A549 (cell line): ENCODE data around the gene ARMC10.

Source experiments
- CEBPB ChIP-seq, 2 experiments: fragments of >200 bp in 1 of 2; sonication (Bioruptor Twin) in 1 of 2; formaldehyde crosslinking in 1 of 2; IDR thresholded peaks; 2 replicates each; pipeline ENCODE4 v1.6.1; 2012 to 2016
- CHD4 ChIP-seq: fragments of 200-600 bp; sonication (generic); IDR thresholded peaks from 2 replicates; pipeline ENCODE4 v1.6.1; 2016; ENCODE audit warnings: antibody characterized with exemption, mild to moderate bottlenecking, borderline replicate concordance
- ESRRA ChIP-seq: fragments of 150-350 bp; IDR thresholded peaks from 2 replicates; pipeline ENCODE4 v1.6.1; 2014; ENCODE audit warnings: mild to moderate bottlenecking, low read length, borderline replicate concordance
- FOSL2 ChIP-seq, 2 experiments: fragments of 450-650 bp in 1 of 2; fragments of >200 bp in 1 of 2; sonication (Bioruptor Twin) in 1 of 2; formaldehyde crosslinking; IDR thresholded peaks; 2 replicates each; pipeline versions ENCODE4 v1.5.0 to v1.6.1; 2016 to 2020; ENCODE audit warnings: mild to moderate bottlenecking in 1 of 2, moderate library complexity in 1 of 2
- HOXA7 ChIP-seq: fragments of 250-450 bp; sonication (Bioruptor Pico); IDR thresholded peaks from 2 replicates; pipeline ENCODE4 v1.5.0; 2020; ENCODE audit warnings: mild to moderate bottlenecking, moderate library complexity
- JUNB ChIP-seq: fragments of >200 bp; sonication (Bioruptor Twin); formaldehyde crosslinking; IDR thresholded peaks from 2 replicates; pipeline ENCODE4 v1.6.1; 2016
- MAFK ChIP-seq: fragments of 450-650 bp; IDR thresholded peaks from 2 replicates; pipeline ENCODE4 v1.6.1; 2014; ENCODE audit not compliant: partially characterized antibody
- PHF8 ChIP-seq: fragments of 200-600 bp; sonication (generic); IDR thresholded peaks from 2 replicates; pipeline ENCODE4 v1.6.1; 2016; ENCODE audit warnings: low read depth, mild to moderate bottlenecking, antibody characterized with exemption, moderate library complexity, borderline replicate concordance
- POLR2AphosphoS2 ChIP-seq: conservative IDR thresholded peaks from 2 replicates; pipeline ENCODE4 v1.6.1; 2012; ENCODE audit warnings: low read length, improper control_type of control experiment, inconsistent platforms
- RFX5 ChIP-seq: fragments of 450-650 bp; IDR thresholded peaks from 2 replicates; pipeline ENCODE4 v1.7.1; 2014; ENCODE audit warnings: antibody characterized with exemption, mild to moderate bottlenecking, moderate library complexity
- TF ChIP-seq, protein P1 (sequence below): fragments of >200 bp; sonication (Bioruptor Twin); formaldehyde crosslinking; IDR thresholded peaks from 3 replicates; pipeline ENCODE4 v1.6.1; 2016
- TF ChIP-seq, protein P2 (sequence below): IDR thresholded peaks from 2 replicates; pipeline ENCODE4 v1.6.1; 2012
- TF ChIP-seq, protein P3 (sequence below): fragments of >200 bp; sonication (Bioruptor Twin); formaldehyde crosslinking; IDR thresholded peaks from 3 replicates; pipeline ENCODE4 v1.5.1; 2016
- TF ChIP-seq, protein P4 (sequence below): fragments of 450-650 bp; IDR thresholded peaks from 2 replicates; pipeline ENCODE4 v1.6.1; 2014; ENCODE audit warnings: antibody characterized with exemption

DNA sequence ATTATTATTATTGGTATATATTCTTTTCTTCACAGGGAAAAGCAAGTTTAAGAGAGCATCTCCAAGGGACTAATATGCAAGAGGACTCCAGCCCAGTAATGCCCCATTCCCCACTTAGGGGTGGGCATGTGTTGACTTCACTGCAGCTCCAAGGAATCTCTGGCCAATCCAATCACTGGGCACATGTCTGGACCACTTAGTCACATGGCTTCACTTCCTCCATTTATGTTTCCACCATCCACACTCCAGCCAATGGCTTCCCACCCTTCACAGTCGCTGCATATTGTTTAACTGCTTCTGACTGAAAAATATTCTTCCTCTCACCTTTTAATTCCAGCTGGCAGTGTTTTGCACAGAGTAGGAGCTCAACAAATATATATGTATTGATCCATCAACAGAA, 43.9 kb upstream of the ARMC10 start:
- no peak for TF ChIP-seq RFX5
- TF ChIP-seq, protein P1, sequence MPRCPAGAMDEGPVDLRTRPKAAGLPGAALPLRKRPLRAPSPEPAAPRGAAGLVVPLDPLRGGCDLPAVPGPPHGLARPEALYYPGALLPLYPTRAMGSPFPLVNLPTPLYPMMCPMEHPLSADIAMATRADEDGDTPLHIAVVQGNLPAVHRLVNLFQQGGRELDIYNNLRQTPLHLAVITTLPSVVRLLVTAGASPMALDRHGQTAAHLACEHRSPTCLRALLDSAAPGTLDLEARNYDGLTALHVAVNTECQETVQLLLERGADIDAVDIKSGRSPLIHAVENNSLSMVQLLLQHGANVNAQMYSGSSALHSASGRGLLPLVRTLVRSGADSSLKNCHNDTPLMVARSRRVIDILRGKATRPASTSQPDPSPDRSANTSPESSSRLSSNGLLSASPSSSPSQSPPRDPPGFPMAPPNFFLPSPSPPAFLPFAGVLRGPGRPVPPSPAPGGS, result no peak
- TF ChIP-seq, protein P2, sequence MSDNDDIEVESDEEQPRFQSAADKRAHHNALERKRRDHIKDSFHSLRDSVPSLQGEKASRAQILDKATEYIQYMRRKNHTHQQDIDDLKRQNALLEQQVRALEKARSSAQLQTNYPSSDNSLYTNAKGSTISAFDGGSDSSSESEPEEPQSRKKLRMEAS, result no peak
- TF ChIP-seq, protein P3, sequence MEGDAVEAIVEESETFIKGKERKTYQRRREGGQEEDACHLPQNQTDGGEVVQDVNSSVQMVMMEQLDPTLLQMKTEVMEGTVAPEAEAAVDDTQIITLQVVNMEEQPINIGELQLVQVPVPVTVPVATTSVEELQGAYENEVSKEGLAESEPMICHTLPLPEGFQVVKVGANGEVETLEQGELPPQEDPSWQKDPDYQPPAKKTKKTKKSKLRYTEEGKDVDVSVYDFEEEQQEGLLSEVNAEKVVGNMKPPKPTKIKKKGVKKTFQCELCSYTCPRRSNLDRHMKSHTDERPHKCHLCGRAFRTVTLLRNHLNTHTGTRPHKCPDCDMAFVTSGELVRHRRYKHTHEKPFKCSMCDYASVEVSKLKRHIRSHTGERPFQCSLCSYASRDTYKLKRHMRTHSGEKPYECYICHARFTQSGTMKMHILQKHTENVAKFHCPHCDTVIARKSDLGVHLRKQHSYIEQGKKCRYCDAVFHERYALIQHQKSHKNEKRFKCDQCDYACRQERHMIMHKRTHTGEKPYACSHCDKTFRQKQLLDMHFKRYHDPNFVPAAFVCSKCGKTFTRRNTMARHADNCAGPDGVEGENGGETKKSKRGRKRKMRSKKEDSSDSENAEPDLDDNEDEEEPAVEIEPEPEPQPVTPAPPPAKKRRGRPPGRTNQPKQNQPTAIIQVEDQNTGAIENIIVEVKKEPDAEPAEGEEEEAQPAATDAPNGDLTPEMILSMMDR, result no peak
- TF ChIP-seq PHF8, result no peak
- TF ChIP-seq, protein P4, sequence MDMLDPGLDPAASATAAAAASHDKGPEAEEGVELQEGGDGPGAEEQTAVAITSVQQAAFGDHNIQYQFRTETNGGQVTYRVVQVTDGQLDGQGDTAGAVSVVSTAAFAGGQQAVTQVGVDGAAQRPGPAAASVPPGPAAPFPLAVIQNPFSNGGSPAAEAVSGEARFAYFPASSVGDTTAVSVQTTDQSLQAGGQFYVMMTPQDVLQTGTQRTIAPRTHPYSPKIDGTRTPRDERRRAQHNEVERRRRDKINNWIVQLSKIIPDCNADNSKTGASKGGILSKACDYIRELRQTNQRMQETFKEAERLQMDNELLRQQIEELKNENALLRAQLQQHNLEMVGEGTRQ, result no peak
- no peak for TF ChIP-seq JUNB
- TF ChIP-seq MAFK, result no peak
- TF ChIP-seq POLR2AphosphoS2, result no peak
- TF ChIP-seq FOSL2 (IDR thresholded peaks at IDR 0.05), result no peak
- no peak for TF ChIP-seq FOSL2 (CRISPR knock-in tag; IDR thresholded peaks at IDR 0.05)
- TF ChIP-seq ESRRA, result no peak
- TF ChIP-seq CHD4, result no peak
- TF ChIP-seq CEBPB (IDR thresholded peaks at IDR 0.05), result no peak
- no peak for TF ChIP-seq HOXA7 (CRISPR knock-in tag)
